Gastrocnemius medialis (tissue), 4 donors: ENCODE measurements around the gene BCDIN3D.

Experiments used
- CTCF ChIP-seq, 5 experiments: fragments of 450-650 bp in 3 of 5; fragments of 200-600 bp in 2 of 5; sonication (generic) in 2 of 5; IDR thresholded peaks in 4 of 5; conservative IDR thresholded peaks in 1 of 5; 1 replicate in 4 of 5; 2 replicates in 1 of 5; pipeline ENCODE4 v1.5.1; 2016 to 2019; ENCODE audit warnings: antibody characterized with exemption in 5 of 5, mild to moderate bottlenecking in 3 of 5, moderate library complexity in 3 of 5
- POLR2A ChIP-seq, 2 donors: fragments of 450-650 bp; IDR thresholded peaks; one replicate each; pipeline ENCODE4 v1.6.1; 2017; ENCODE audit warnings: antibody characterized with exemption in 2 of 2, mild to moderate bottlenecking in 2 of 2, moderate library complexity in 2 of 2

GRCh38 chr12:49825971-49826421 is 16.9 kb downstream of the BCDIN3D start:
- TF ChIP-seq CTCF (IDR thresholded peaks at IDR 0.05 in 4 of 5, conservative IDR thresholded peaks at IDR 0.05 in 1 of 5) (no peak), POLR2A (IDR thresholded peaks at IDR 0.05) (no peak)
